NOMO-1 treated with dmso at 0.1 percent for 144 hours (cell line): ENCODE measurements around the gene CAMP.
A peak's percentile ranks its signal among the peaks of the same experiment; 100 is the strongest.
"Not testable (repeated sequence)": the region's sequence is repeated elsewhere in the genome, so short reads cannot be mapped to it uniquely, and the experiment has no call there.

Experiments used
- DNase-seq: peaks from one replicate; lab custom pipeline; 2025; ENCODE audit not compliant: unreplicated experiment; lab: John Stamatoyannopoulos, UW

The CAMP gene

GRCh38 chr3:48222616-48223513 lies at the start of gene CAMP:
CAMP (plus strand) TSS chr3:48223495; CDS start chr3:48223512, 17 bp downstream.
- peak; percentile 94 for DNase-seq

GRCh38 chr3:48178072-48178471 lies 45.2 kb upstream of the CAMP start:
- no peak for DNase-seq

DNA sequence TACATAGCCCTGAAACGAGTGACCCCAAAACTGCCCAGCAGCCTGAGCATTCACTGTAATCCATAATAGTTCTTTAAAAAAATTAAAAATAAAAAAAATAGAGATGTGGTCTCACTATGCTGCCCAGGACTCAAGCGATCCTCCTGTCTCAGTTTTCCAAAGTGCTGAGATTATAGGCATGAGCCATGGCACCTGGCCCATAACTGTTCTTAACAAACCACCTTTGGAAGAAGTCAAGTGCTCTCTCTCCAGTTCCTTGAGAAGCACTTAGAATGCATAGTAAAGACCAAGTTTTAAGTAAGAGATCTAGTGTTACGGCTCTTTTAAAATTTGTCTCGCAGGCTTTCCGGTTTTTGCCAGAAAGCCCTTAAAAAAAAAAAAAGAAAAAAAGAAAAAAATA lies 43.3 kb upstream of the CAMP start:
- DNase-seq = no peak

DNA sequence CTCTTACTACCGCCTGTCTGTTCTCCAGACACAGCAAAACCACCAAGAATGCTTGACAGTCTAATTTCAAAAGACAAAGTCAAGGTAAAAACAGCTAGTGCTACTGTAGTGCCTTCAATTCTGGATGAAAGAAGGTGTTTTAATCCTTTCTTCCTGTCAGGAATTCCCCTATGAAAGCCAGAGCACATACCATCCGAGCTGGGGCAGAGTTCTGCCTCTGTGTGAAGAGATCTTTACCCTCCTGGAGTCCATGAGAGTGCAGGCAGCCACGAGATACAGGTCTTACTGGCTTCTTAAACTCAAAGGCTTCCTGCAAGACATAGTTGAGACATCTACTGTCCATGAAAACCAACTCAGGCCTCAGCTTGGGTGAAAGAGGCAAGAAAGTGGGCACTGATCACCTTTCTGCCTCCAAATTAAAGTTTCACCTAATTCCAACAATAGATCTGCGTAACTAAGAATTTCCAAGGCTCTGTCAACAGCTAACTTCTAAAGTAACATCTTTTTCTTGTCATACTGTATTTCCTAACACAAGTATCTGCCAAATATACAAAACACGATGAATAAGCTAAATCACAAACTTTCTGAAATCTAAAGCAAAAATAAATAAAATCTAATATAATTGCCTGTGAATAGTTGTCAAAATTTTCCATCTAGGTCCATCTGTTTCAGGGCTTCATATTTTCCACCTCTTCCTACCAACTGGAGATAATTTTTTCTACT lies 42.6 kb upstream of the CAMP start:
- no peak for DNase-seq

- DNase-seq = no peak
Measured at GRCh38 chr3:48184299-48184698, 39.0 kb upstream of the CAMP start.

GRCh38 chr3:48185129-48185528 lies 38.2 kb upstream of the CAMP start:
- DNase-seq = no peak

GRCh38 chr3:48186631-48187300 lies 36.5 kb upstream of the CAMP start:
- no peak for DNase-seq

- DNase-seq = no peak
Measured at GRCh38 chr3:48187301-48187578, 36.1 kb upstream of the CAMP start.

DNA sequence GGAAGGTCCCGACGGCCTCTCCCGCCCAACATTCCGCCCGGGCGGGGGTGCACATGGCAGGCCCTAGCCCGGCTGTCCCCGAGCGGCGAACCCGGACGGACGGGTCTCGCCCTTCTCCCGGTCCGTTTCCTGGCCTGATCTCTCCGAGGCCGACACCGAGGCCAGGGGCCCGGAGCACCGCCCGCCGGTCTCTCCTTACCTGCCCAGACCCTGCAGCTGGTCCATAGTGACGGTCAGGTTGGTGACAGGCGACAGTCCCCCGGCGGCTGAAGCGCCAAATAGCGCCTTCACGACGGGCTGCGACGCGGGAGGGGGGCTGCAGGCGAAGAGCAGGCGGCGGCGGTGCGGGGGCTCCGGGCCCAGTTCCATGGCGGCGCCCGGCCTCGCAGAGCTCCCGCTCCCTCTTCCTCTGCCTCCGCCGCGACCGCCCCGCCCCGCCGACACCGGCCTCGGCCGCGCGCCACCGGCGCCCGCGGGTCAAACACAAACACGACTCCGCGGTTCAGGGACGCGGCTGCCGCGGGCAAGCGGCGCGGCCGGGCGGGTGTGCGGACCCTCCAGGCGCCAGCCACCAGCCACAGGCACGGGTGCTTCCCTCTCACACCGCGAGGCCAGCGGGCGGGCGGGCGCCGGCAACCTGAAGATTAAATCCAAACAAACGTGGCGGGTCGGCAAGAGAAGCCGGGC lies 35.6 kb upstream of the CAMP start:
- no peak for DNase-seq

GRCh38 chr3:48188266-48189201 lies 34.8 kb upstream of the CAMP start, which contains the start of gene CDC25A:
CDC25A (minus strand) TSS chr3:48188417; CDS start chr3:48187947, 470 bp downstream.
- DNase-seq = peak; percentile 100

GRCh38 chr3:48189321-48189720 lies 34.0 kb upstream of the CAMP start:
- no peak for DNase-seq

DNA sequence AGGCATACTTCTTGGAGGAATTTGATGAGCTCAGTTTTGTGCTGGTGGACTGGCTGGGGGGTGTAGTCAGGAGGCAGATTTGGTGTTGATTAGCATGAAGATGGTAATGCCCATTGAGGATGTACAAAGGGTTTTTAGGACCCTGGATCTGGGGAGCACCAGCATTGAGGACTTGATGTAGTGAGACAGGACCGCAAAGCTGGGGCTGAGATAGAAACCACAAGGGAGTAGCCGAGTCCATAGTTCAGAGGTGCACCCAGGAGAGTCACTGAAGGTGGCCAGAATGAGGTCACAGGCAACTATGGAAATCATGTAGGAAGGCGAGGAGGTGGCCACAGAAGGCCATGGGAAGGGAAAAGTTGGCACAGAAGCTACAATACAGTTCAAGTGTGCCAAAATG lies 32.4 kb upstream of the CAMP start:
- no peak for DNase-seq

DNA sequence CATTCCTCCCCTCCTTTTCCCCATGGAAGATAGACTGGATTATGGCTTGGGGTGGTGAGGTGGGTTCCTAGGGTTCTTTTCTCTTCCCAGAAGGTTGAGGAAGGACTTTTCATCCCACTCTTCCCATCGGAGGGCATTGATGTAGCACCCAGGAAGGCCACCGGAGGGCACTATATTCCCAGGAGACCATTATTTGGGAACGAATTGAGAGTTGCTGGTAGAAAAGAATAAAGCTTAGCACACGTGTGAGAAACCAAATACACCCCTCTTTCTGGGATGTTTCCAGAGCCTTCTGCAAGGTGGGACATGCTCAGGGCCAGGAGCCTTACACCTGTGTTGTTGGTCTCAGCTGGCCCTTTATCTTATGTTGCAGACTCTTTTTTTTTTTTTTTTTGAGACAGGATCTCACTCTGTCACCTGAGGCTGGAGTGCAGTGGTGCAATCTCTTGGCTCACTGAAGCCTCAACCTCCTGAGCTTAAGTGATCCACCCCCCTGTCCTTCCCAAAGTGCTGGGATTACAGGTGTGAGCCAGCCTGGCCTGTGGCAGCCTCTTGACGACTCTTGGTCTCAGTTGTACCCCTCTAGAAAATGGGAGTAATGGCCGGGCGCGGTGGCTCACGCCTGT lies 28.7 kb upstream of the CAMP start:
- DNase-seq = no peak

DNA sequence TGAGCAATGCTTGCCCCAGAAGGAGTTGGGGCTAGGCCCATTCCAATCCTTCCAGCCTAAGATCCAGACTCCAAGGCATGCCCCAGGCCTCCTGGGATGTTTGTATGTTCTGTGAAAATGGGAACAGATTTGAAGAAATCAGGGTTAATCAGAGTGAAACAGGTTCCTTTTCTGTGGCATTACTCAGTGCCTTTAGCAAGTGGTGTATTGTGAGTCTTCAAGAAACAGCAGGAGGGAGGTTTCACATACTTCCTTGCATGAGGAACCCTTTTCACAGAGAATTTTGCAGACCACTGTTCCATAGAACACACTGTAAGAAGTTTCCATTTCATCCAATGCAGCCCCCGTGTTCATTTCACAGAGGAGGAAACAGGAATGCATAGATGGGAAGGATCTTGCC lies 26.7 kb upstream of the CAMP start:
- no peak for DNase-seq

DNA sequence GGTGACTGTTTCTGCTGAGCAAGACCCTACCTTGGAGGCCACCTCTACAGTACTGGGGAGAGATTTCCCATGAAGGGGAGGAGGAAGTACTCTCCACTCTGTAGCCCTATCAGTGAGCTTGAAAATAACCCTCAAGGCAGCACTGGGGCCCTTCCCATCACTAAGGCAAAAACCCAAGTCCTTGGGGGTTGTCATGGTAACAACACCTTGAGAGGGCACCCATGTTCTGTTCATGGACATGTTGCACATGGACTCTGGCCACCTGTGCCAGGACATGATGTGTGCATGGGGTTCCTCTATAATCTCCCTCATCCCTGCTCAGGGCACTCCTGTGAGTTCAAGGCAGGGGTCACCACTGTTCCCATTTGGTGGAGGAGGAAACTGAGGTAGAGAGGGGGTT lies 24.2 kb upstream of the CAMP start:
- DNase-seq = no peak

- DNase-seq = no peak
Measured at GRCh38 chr3:48202632-48203031, 20.7 kb upstream of the CAMP start.

DNA sequence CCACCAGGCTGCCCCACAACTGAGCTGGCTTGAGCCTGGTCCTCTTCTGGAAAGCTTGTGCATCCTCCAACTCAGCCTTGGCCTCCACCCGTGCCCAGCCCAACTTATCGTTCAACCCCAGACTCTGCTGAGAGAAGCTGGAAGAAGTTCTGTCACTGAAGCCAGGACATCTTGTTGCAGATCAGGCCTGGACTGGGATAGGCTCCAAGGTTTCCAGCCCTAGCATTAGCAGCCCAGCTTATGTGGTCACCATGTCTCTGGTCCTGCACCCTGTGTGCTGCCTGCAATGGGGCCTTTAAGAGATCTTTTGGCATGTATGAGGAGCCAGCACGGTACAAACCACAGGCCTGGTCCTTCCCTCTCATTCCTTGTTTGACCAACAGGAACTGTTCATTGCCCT lies 15.2 kb upstream of the CAMP start:
- no peak for DNase-seq

- no peak for DNase-seq
Measured at GRCh38 chr3:48209445-48209844, 13.8 kb upstream of the CAMP start.

GRCh38 chr3:48210534-48210933 lies 12.8 kb upstream of the CAMP start:
- DNase-seq = not testable (repeated sequence)

DNA sequence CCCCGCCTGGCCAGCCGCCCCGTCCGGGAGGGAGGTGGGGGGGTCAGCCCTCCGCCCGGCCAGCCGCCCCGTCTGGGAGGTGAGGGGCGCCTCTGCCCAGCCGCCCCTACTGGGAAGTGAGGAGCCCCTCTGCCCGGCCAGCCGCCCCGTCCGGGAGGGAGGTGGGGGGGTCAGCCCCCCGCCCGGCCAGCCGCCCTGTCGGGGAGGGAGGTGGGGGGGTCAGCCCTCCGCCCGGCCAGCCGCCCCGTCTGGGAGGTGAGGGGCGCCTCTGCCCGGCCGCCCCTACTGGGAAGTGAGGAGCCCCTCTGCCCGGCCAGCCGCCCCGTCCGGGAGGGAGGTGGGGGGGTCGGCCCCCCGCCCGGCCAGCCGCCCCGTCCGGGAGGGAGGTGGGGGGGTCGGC lies 11.5 kb upstream of the CAMP start:
- DNase-seq = not testable (repeated sequence)
